Measurements from ENCODE around the gene CCDC170. TPM values are rescaled to one million over a fixed set of nuclear protein-coding genes. Genes with fewer than 3 reads are reported as not detected.

Gene CCDC170
- polyA plus RNA-seq, 1 of the 3 experiments (the other 2 are of a cell fraction), result not detected

GRCh38 chr6:151536188-151536479 lies 42.3 kb downstream of the CCDC170 start:
- Histone ChIP-seq H3K9me2 (no peaks in the 10 kb centered on the region), H3K27me3 (ENCODE audit: insufficient read depth) (no peaks in the 10 kb centered on the region), H3K36me3 (replicated peaks in 1 of 2; ENCODE audit: control insufficient read depth in 1 of 2, insufficient read depth in 2 of 2, low read length in 1 of 2) (no peaks in the 10 kb centered on the region), H3F3A (replicated peaks; ENCODE audit: insufficient read depth) (no peaks in the 10 kb centered on the region), H3K79me2 (ENCODE audit: insufficient read depth) (no peaks in the 10 kb centered on the region), H3K9ac (no peak overlapping the region), H3K4me3 (ENCODE audit: low read depth in 2 of 2, low read length in 1 of 2) (no peak overlapping the region), H3K27ac (ENCODE audit: low read depth in 2 of 2, low read length in 1 of 2) (no peak overlapping the region), H3K4me2 (no peak overlapping the region), H3K9me3 (no peaks in the 10 kb centered on the region), H2AFZ (ENCODE audit: low read depth) (no peak overlapping the region), H3K4me1 (ENCODE audit: control insufficient read depth in 1 of 2, insufficient read depth in 2 of 2, low read depth in 1 of 2, low read length in 1 of 2) (no peaks in the 10 kb centered on the region), H4K20me1 (ENCODE audit: insufficient read depth) (no peaks in the 10 kb centered on the region)
- WGBS (ENCODE audit: low lambda C conversion rate), result 49% methylated on average over 10 of the region's 10 CpGs
- ChIA-PET POLR2A (no interaction called here), CTCF (no interaction called here)
- no peak for DNase-seq
- no peak for TF ChIP-seq EP300 (IDR thresholded peaks at IDR 0.05; ENCODE audit: borderline replicate concordance in 1 of 2, low read depth in 1 of 2, low read length in 1 of 2)
- no peak for TF ChIP-seq RAD21 (IDR thresholded peaks at IDR 0.05; ENCODE audit: low read length)
- no peak for TF ChIP-seq TEAD4 (IDR thresholded peaks at IDR 0.05; ENCODE audit: borderline replicate concordance, insufficient read depth)
- no peak for TF ChIP-seq TAF1 (IDR thresholded peaks at IDR 0.05; ENCODE audit: borderline replicate concordance, low read depth, low read length)
- no peak for TF ChIP-seq SIN3A (IDR thresholded peaks at IDR 0.05; ENCODE audit: borderline replicate concordance, low read depth, low read length)
- TF ChIP-seq SMC3 (IDR thresholded peaks at IDR 0.05; ENCODE audit: low read depth, low read length), result no peak
- no peak for TF ChIP-seq NFIC (IDR thresholded peaks at IDR 0.05; ENCODE audit: borderline replicate concordance)
- TF ChIP-seq PBX3 (IDR thresholded peaks at IDR 0.05), result no peak
- no peak for TF ChIP-seq JUND (IDR thresholded peaks at IDR 0.05)
- no peak for TF ChIP-seq MXI1 (IDR thresholded peaks at IDR 0.05; ENCODE audit: low read depth, low read length)
- TF ChIP-seq USF1 (IDR thresholded peaks at IDR 0.05; ENCODE audit: borderline replicate concordance, low read depth), result no peak
- no peak for TF ChIP-seq MAX (IDR thresholded peaks at IDR 0.05; ENCODE audit: low read depth)
- TF ChIP-seq RFX5 (IDR thresholded peaks at IDR 0.05; ENCODE audit: low read length), result no peak
- no peak for TF ChIP-seq CHD2 (IDR thresholded peaks at IDR 0.05; ENCODE audit: low read length, partially characterized antibody)

- DNase-seq, result no peak
- ChIA-PET CTCF (no interaction called here), POLR2A (no interaction called here)
- TF ChIP-seq ELF1 (IDR thresholded peaks at IDR 0.05) (no peak), EP300 (IDR thresholded peaks at IDR 0.05; ENCODE audit: borderline replicate concordance in 1 of 2, low read depth in 1 of 2, low read length in 1 of 2) (no peak), GABPA (IDR thresholded peaks at IDR 0.05; ENCODE audit: low read depth) (no peak), PBX3 (IDR thresholded peaks at IDR 0.05) (no peak), CTCF (IDR thresholded peaks at IDR 0.05) (no peak), NRF1 (IDR thresholded peaks at IDR 0.05; ENCODE audit: low read depth, low read length) (no peak), NFIC (IDR thresholded peaks at IDR 0.05; ENCODE audit: borderline replicate concordance) (no peak), FOXM1 (IDR thresholded peaks at IDR 0.05; ENCODE audit: low read depth) (no peak), USF1 (IDR thresholded peaks at IDR 0.05; ENCODE audit: borderline replicate concordance, low read depth) (no peak), TAF1 (IDR thresholded peaks at IDR 0.05; ENCODE audit: borderline replicate concordance, low read depth, low read length) (no peak)
- no peaks in the 10 kb centered on the region for H4K20me1 ChIP-seq (ENCODE audit: insufficient read depth)
- no peak overlapping the region for H3K4me3 ChIP-seq (ENCODE audit: low read depth in 2 of 2, low read length in 1 of 2)
- H3K9ac ChIP-seq, result no peak overlapping the region
- no peaks in the 10 kb centered on the region for H3K4me1 ChIP-seq (ENCODE audit: control insufficient read depth in 1 of 2, insufficient read depth in 2 of 2, low read depth in 1 of 2, low read length in 1 of 2)
- no peak overlapping the region for H3K27ac ChIP-seq (ENCODE audit: low read depth in 2 of 2, low read length in 1 of 2)
- no peaks in the 10 kb centered on the region for H3K27me3 ChIP-seq (ENCODE audit: insufficient read depth)
- no peaks in the 10 kb centered on the region for H3K9me3 ChIP-seq
- H3K9me2 ChIP-seq, result no peaks in the 10 kb centered on the region
- no peak overlapping the region for H2AFZ ChIP-seq (ENCODE audit: low read depth)
- no peaks in the 10 kb centered on the region for H3K79me2 ChIP-seq (ENCODE audit: insufficient read depth)
- H3K36me3 ChIP-seq (replicated peaks in 1 of 2; ENCODE audit: control insufficient read depth in 1 of 2, insufficient read depth in 2 of 2, low read length in 1 of 2), result no peaks in the 10 kb centered on the region
- H3F3A ChIP-seq (replicated peaks; ENCODE audit: insufficient read depth), result no peaks in the 10 kb centered on the region
- H3K4me2 ChIP-seq, result no peak overlapping the region
Observed at GRCh38 chr6:151537556-151537955, 43.7 kb downstream of the CCDC170 start.
